SH-SY5Y (cell line): ENCODE results near the gene TUFT1.

Source experiments
- GATA2 ChIP-seq: IDR thresholded peaks from 2 replicates; pipeline ENCODE4 v1.6.1; 2011; ENCODE audit warnings: mild to moderate bottlenecking, low read depth, low read length
- GATA3 ChIP-seq: IDR thresholded peaks from 2 replicates; pipeline ENCODE4 v1.6.1; 2011; ENCODE audit warnings: low read depth, mild to moderate bottlenecking, low read length, moderate library complexity

TUFT1 gene

GRCh38 chr1:151542710-151543129 is 2.6 kb downstream of the TUFT1 start:
- TF ChIP-seq GATA2, result no peak
- no peak for TF ChIP-seq GATA3

GRCh38 chr1:151545542-151545941 is 5.4 kb downstream of the TUFT1 start:
- no peak for TF ChIP-seq GATA2
- TF ChIP-seq GATA3, result no peak

GRCh38 chr1:151546011-151546925 is 6.2 kb downstream of the TUFT1 start:
- TF ChIP-seq GATA3, result no peak
- TF ChIP-seq GATA2, result no peak

- TF ChIP-seq GATA3 (no peak), GATA2 (no peak)
Observed at GRCh38 chr1:151547119-151547899, 7.2 kb downstream of the TUFT1 start.

- TF ChIP-seq GATA2 (no peak), GATA3 (no peak)
Observed at GRCh38 chr1:151547900-151548230, 7.8 kb downstream of the TUFT1 start.

- TF ChIP-seq GATA2 (no peak), GATA3 (no peak)
Observed at GRCh38 chr1:151549199-151549598, 9.1 kb downstream of the TUFT1 start.

- TF ChIP-seq GATA2 (no peak), GATA3 (no peak)
Observed at GRCh38 chr1:151553659-151554058, 13.6 kb downstream of the TUFT1 start.

- TF ChIP-seq GATA3, result no peak
- no peak for TF ChIP-seq GATA2
Observed at GRCh38 chr1:151556052-151556451, 15.9 kb downstream of the TUFT1 start.

- peak; percentile 51; the same call in 1 of the 2 replicates for TF ChIP-seq GATA2
- no peak for TF ChIP-seq GATA3
Observed at GRCh38 chr1:151562661-151563060, 22.6 kb downstream of the TUFT1 start.

GRCh38 chr1:151563376-151563775 is 23.3 kb downstream of the TUFT1 start:
- TF ChIP-seq GATA3 (no peak), GATA2 (no peak)

GRCh38 chr1:151565502-151566189 is 25.5 kb downstream of the TUFT1 start:
- TF ChIP-seq GATA3 (no peak), GATA2 (no peak)

GRCh38 chr1:151568626-151569088 is 28.5 kb downstream of the TUFT1 start:
- TF ChIP-seq GATA3 (no peak), GATA2 (no peak)

- no peak for TF ChIP-seq GATA3
- no peak for TF ChIP-seq GATA2
Observed at GRCh38 chr1:151570819-151571218, 30.7 kb downstream of the TUFT1 start.

GRCh38 chr1:151574575-151575529 is 34.7 kb downstream of the TUFT1 start:
- TF ChIP-seq GATA3 (no peak), GATA2 (no peak)
